Tongue (tissue), 3 donors: ENCODE data around the gene CYP4F2. TPM values are rescaled to one million over a fixed set of nuclear protein-coding genes. Genes with fewer than 3 reads are reported as not detected.
"Not testable (repeated sequence)": the region's sequence is repeated elsewhere in the genome, so short reads cannot be mapped to it uniquely, and the experiment has no call there.

Experiments
- DNase-seq: peaks from one replicate; pipeline ENCODE4 v3.0.0-alpha.2; 2015
- small RNA-seq: library from RNA; depleted of rRNA; stranded (forward); fragments of <200 nt; gene quantifications from one replicate; pipeline ENCODE3, GENCODE V24; 2014; ENCODE audit warnings: low replicate concordance
- total RNA-seq: library from RNA; depleted of rRNA; stranded (reverse); fragments of >200 nt; gene quantifications from one replicate; pipeline ENCODE4 v1.2.3, GENCODE V29; 2014

The CYP4F2 gene
- total RNA-seq, 1 donor from 2014 or later, result not detected

GRCh38 chr19:15846923-15847322 lies 51.0 kb downstream of the CYP4F2 start:
- no peak for DNase-seq

- DNase-seq, result not testable (repeated sequence)
These were observed 54.0 kb downstream of the CYP4F2 start for GRCh38 chr19:15843894-15844222.

- no peak for DNase-seq
These were observed 54.5 kb downstream of the CYP4F2 start for GRCh38 chr19:15843203-15843893.

GRCh38 chr19:15841875-15842569 lies 55.9 kb downstream of the CYP4F2 start:
- DNase-seq, result no peak

GRCh38 chr19:15840833-15841232 lies 57.0 kb downstream of the CYP4F2 start:
- DNase-seq, result no peak

- not testable (repeated sequence) for DNase-seq
These were observed 58.0 kb downstream of the CYP4F2 start for GRCh38 chr19:15839888-15840287.

- DNase-seq, result no peak
These were observed 59.5 kb downstream of the CYP4F2 start for GRCh38 chr19:15838351-15838750.

GRCh38 chr19:15837221-15837731 lies 60.6 kb downstream of the CYP4F2 start:
- no peak for DNase-seq

GRCh38 chr19:15836330-15837220 lies 61.3 kb downstream of the CYP4F2 start:
- DNase-seq, result peak; percentile 99

GRCh38 chr19:15835565-15836329 lies 62.1 kb downstream of the CYP4F2 start:
- not testable (repeated sequence) for DNase-seq

GRCh38 chr19:15834232-15834631 lies 63.6 kb downstream of the CYP4F2 start:
- DNase-seq, result not testable (repeated sequence)

- DNase-seq, result no peak
These were observed 66.2 kb downstream of the CYP4F2 start for GRCh38 chr19:15831626-15832025.

GRCh38 chr19:15829786-15830185 lies 68.1 kb downstream of the CYP4F2 start:
- DNase-seq, result no peak

- DNase-seq, result no peak
These were observed 68.6 kb downstream of the CYP4F2 start for GRCh38 chr19:15829306-15829698.

GRCh38 chr19:15828611-15829305 lies 69.1 kb downstream of the CYP4F2 start:
- DNase-seq, result not testable (repeated sequence)

- no peak for DNase-seq
These were observed 69.7 kb downstream of the CYP4F2 start for GRCh38 chr19:15828121-15828610.

Small RNA genes within 50 kb of the gene (small RNA-seq; reads per million reads assigned to genes)
- not detected for gene CYP4F36P

Other genes starting within 250 kb of the CYP4F2 start
- 25.2 TPM for gene CYP4F12, start 225.0 kb downstream of the CYP4F2 start, total RNA-seq
- gene OR10H2, start 170.1 kb downstream of the CYP4F2 start, total RNA-seq, result not detected
- not detected for gene OR10H3, start 160.1 kb downstream of the CYP4F2 start, total RNA-seq
- not detected for gene OR10H5, start 110.4 kb downstream of the CYP4F2 start, total RNA-seq
- gene OR10H1, start 82.4 kb downstream of the CYP4F2 start, total RNA-seq, result not detected
- gene CYP4F11, start 36.5 kb upstream of the CYP4F2 start, total RNA-seq, result not detected
- gene OR10H4, start 50.9 kb upstream of the CYP4F2 start, total RNA-seq, result not detected
- gene TPM4, start 178.4 kb upstream of the CYP4F2 start, total RNA-seq, result 220 TPM
- gene RAB8A, start 213.8 kb upstream of the CYP4F2 start, total RNA-seq, result 36.4 TPM
- gene HSH2D, start 245.6 kb upstream of the CYP4F2 start, total RNA-seq, result 1.1 TPM